ENCODE data around the gene RNF148.

DNA sequence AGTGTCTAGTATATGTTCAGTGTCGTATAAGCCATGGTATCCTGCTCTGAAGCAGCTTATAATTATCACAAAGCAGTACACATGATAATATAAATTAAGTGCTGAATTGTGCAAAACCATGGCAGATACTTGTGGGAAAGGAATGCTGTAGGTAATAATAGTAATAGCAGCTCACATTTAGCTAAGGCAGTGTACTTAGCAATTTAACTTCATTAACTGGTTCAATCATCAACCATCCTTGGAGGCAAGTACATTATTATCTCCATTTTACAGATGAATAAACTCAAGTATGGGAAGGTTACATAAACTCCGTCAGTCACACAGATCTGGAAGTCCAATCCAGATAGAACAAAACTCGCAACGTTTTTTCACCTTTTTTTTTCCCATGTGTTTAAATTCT lies 21.6 kb upstream of the RNF148 start:
- TF ChIP-seq, protein P1, sequence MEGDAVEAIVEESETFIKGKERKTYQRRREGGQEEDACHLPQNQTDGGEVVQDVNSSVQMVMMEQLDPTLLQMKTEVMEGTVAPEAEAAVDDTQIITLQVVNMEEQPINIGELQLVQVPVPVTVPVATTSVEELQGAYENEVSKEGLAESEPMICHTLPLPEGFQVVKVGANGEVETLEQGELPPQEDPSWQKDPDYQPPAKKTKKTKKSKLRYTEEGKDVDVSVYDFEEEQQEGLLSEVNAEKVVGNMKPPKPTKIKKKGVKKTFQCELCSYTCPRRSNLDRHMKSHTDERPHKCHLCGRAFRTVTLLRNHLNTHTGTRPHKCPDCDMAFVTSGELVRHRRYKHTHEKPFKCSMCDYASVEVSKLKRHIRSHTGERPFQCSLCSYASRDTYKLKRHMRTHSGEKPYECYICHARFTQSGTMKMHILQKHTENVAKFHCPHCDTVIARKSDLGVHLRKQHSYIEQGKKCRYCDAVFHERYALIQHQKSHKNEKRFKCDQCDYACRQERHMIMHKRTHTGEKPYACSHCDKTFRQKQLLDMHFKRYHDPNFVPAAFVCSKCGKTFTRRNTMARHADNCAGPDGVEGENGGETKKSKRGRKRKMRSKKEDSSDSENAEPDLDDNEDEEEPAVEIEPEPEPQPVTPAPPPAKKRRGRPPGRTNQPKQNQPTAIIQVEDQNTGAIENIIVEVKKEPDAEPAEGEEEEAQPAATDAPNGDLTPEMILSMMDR (IDR thresholded peaks at IDR 0.05), result no peak
- TF ChIP-seq POLR2AphosphoS5 (IDR thresholded peaks at IDR 0.05), result no peak
